Measurements from ENCODE around the gene CDS2. TPM values are rescaled to one million over a fixed set of nuclear protein-coding genes. Genes with fewer than 3 reads are reported as not detected.

Gene CDS2
- total and polyA plus RNA-seq, 2 of the 13 experiments (the other 11 are each of a cell fraction or from before 2014, with no cell fraction given), result 81.3 to 153 TPM

- TF ChIP-seq TFDP2 (CRISPR knock-in tag; IDR thresholded peaks at IDR 0.05), result no peak
- peak; percentile 37 for TF ChIP-seq TBL1XR1 (IDR thresholded peaks at IDR 0.05; ENCODE audit: borderline replicate concordance, low read length, partially characterized antibody)
- TF ChIP-seq ZFX (CRISPR knock-in tag; IDR thresholded peaks at IDR 0.05; ENCODE audit: low read depth), result peak; percentile 27; the same call in 1 of the 2 replicates
- TF ChIP-seq ZNF737 (CRISPR knock-in tag; IDR thresholded peaks at IDR 0.05; ENCODE audit: borderline replicate concordance), result peak; percentile 59; the same call in 1 of the 2 replicates
- TF ChIP-seq DR1 (CRISPR knock-in tag; IDR thresholded peaks at IDR 0.05), result peak; percentile 37; the same call in 1 of the 2 replicates
- no peak for TF ChIP-seq CREBL2 (CRISPR knock-in tag; IDR thresholded peaks at IDR 0.05; ENCODE audit: borderline replicate concordance)
- TF ChIP-seq YY1 (IDR thresholded peaks at IDR 0.05; ENCODE audit: insufficient read depth, insufficient replicate concordance, low read depth, low read length), result peak; percentile 28
- TF ChIP-seq PHF8 (CRISPR knock-in tag; IDR thresholded peaks at IDR 0.05), result peak; percentile 17; the same call in 1 of the 2 replicates
- no peak for TF ChIP-seq ZMAT5 (CRISPR knock-in tag; IDR thresholded peaks at IDR 0.05; ENCODE audit: borderline replicate concordance, low read depth)
- peak; percentile 76; the same call in 1 of the 2 replicates for TF ChIP-seq ZNF788 (CRISPR knock-in tag; IDR thresholded peaks at IDR 0.05; ENCODE audit: borderline replicate concordance)
- TF ChIP-seq JUN (CRISPR knock-in tag; IDR thresholded peaks at IDR 0.05), result peak; percentile 86; the same call in 1 of the 2 replicates
- TF ChIP-seq ZNF17 (CRISPR knock-in tag; IDR thresholded peaks at IDR 0.05), result no peak
- no peak for TF ChIP-seq TRAFD1 (CRISPR knock-in tag; IDR thresholded peaks at IDR 0.05; ENCODE audit: borderline replicate concordance)
- TF ChIP-seq ZBTB21 (CRISPR knock-in tag; IDR thresholded peaks at IDR 0.05), result 0 out of 2 replicates have a peak, but pooled peaks have one; percentile 42
- TF ChIP-seq EHMT2 (IDR thresholded peaks at IDR 0.05; ENCODE audit: borderline replicate concordance, low read depth, low read length), result peak; percentile 87
- no peak for TF ChIP-seq ZSCAN20 (CRISPR knock-in tag; IDR thresholded peaks at IDR 0.05; ENCODE audit: borderline replicate concordance)
- peak; percentile 82 for TF ChIP-seq ZNF317 (CRISPR knock-in tag; IDR thresholded peaks at IDR 0.05)
- TF ChIP-seq SOX5 (CRISPR knock-in tag; IDR thresholded peaks at IDR 0.05; ENCODE audit: borderline replicate concordance), result peak; percentile 61
- TF ChIP-seq TMF1 (CRISPR knock-in tag; IDR thresholded peaks at IDR 0.05; ENCODE audit: low read depth), result 0 out of 2 replicates have a peak, but pooled peaks have one; percentile 57
- peak; percentile 67; the same call in 1 of the 2 replicates for TF ChIP-seq MTA1 (CRISPR knock-in tag; IDR thresholded peaks at IDR 0.05; ENCODE audit: borderline replicate concordance)
- peak; percentile 92 for TF ChIP-seq ZNF281 (CRISPR knock-in tag; IDR thresholded peaks at IDR 0.05; ENCODE audit: borderline replicate concordance)
- TF ChIP-seq FLYWCH1 (CRISPR knock-in tag; IDR thresholded peaks at IDR 0.05), result no peak
These were observed 85.3 kb downstream of the CDS2 start (continued) for GRCh38 chr20:5211803-5212714.

Measured in HepG2 (cell line).